ENCODE data around the gene EMILIN1. TPM values are rescaled to one million over a fixed set of nuclear protein-coding genes. Genes with fewer than 3 reads are reported as not detected.
"Not testable (repeated sequence)": the region's sequence is repeated elsewhere in the genome, so short reads cannot be mapped to it uniquely, and the experiment has no call there.

EMILIN1 gene
- total RNA-seq, 1 donor from 2014 or later, result 17.4 TPM

DNA sequence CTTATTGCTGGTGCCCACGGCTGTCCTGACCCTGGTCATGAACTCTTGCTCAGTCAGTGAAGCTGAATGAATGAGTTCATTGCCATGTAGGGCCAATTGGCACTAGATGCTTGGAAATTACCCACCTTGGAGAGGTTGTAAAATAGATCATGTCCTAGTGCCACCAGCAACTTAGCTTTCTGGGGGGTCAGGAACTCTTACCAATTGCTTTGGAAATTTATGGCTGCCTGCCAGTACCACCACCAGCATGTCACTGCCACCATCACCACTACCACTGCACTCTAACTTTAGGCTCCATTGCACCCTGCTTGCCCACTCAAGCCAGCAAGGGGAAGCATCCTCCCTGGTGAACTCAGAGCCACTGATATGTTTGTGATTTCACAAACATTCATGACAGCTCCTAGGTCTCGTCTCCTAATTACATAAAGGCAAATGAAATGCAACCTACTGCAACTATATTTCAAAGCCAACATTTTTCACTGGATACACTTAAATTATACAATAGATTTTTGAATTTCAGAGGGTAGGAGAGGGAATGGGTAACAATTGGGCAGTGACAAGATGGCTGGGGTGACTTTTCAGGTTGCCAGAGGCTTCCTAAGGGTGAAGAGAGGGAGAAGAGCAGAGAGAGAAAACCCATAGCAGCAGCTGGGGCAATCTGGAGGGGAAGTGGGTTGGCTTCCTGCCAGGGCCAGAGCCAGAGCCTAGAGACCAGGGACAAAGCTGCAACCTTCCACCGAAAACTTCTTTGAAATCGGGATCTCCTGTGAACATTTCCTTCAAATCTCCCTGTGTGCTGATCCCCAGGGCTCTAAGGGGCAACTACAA lies 3.5 kb upstream of the EMILIN1 start:
- no peak for ATAC-seq (ENCODE audit: poor library complexity)
- peak; percentile 81 for DNase-seq
- intact Hi-C loops (cut with DNase I), result no loop called here

GRCh38 chr2:27075566-27075871 lies 2.9 kb upstream of the EMILIN1 start:
- DNase-seq, result peak; percentile 11
- ATAC-seq (ENCODE audit: poor library complexity); intact Hi-C loops (cut with DNase I): not testable (repeated sequence)

DNA sequence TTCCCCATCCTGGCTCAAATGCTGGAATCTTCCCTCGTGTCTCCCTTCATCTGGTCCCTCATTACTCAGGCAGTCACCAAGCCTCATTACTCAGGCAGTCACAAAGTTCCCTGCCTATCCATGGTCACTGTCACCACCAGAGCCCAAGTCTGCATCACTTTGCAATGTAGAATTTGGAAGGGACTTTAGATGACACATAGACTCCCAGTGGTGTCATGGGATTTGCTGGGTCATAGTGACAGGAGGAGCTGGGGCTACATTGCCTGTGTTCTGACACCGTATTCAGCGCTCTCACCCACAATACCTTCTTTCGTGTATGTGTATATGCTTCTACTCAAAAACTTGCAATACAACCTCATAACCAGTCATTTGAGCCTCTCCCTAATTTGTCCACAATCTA lies 2.1 kb upstream of the EMILIN1 start:
- intact Hi-C loops (cut with DNase I), result no loop called here
- DNase-seq (no peak), ATAC-seq (ENCODE audit: poor library complexity) (no peak)

- DNase-seq, result peak; percentile 27
- intact Hi-C loops (cut with DNase I), result no loop called here
- ATAC-seq (ENCODE audit: poor library complexity), result no peak
Observed at GRCh38 chr2:27077231-27077630, 1.2 kb upstream of the EMILIN1 start.

DNA sequence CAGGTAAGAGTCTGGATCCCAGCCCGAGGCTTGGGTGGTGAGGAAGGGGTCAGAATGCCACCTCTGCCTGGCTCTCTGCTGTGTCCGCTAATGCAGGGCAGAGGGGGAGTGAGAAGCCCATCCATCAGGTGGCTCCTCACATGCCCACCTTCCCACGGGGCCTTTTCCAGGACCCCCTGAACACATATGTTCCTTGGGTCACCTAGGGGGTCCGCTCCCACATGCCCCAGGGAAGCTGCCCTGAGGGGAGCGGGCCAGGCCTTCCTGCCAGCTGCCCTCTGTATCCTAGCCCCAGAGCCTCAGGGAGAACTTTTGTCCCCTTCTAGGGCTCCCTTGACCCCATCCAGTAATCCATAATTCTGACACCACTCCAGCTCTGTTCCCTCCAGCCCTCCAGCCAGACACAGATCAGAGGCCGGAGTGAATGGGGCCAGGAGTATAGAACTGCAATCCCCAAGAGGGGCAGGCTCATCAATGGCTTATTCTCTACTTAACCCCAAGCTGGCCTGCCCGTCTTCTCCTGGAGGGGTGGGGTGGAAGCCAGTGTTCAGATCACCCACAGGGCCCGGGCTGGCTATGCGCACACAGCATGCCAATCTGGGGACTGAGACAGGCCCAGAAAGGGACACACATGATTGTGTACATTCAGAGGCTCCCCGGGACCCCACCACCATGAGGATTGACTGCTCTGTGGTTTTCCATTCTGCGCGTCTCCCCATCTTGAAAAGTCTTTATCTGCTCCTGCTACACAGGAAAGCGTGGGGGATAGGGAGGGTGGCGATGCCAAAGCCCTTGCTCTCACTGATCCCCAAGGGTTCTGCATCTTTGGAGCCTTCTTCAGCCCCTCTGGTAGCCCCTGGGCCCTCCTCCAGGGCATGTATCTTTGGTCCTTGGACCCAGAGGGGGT lies 1.1 kb downstream of the EMILIN1 start:
- ATAC-seq (ENCODE audit: poor library complexity) (no peak), DNase-seq (peak; percentile 36)
- intact Hi-C loops (cut with DNase I), result loop anchor here (10.0 kb wide), 1 partner anchor 45 kb away; the partner anchor contains the start of gene TMEM214

DNA sequence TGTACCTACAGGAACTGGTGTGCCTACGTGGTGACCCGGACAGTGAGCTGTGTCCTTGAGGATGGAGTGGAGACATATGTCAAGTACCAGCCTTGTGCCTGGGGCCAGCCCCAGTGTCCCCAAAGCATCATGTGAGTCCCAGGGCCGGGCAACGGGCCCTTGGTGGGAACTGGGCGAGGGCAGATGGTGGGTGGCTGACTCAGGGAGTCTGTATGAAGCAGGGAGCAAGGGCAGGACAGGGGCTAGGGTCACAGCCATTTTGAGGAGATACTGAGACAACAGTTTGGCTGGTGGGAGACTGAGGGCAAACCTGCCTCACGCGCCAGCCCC lies 1.7 kb downstream of the EMILIN1 start:
- peak; percentile 39 for DNase-seq
- no peak for ATAC-seq (ENCODE audit: poor library complexity)
- intact Hi-C loops (cut with DNase I), result loop anchor here (10.0 kb wide), 1 partner anchor 45 kb away; the partner anchor contains the start of gene TMEM214

- DNase-seq (peak; percentile 45), ATAC-seq (ENCODE audit: poor library complexity) (no peak)
- intact Hi-C loops (cut with DNase I), result loop anchor here (10.0 kb wide), 1 partner anchor 46 kb away; the partner anchor contains the start of gene TMEM214
Observed at GRCh38 chr2:27080603-27080936, 2.2 kb downstream of the EMILIN1 start.

DNA sequence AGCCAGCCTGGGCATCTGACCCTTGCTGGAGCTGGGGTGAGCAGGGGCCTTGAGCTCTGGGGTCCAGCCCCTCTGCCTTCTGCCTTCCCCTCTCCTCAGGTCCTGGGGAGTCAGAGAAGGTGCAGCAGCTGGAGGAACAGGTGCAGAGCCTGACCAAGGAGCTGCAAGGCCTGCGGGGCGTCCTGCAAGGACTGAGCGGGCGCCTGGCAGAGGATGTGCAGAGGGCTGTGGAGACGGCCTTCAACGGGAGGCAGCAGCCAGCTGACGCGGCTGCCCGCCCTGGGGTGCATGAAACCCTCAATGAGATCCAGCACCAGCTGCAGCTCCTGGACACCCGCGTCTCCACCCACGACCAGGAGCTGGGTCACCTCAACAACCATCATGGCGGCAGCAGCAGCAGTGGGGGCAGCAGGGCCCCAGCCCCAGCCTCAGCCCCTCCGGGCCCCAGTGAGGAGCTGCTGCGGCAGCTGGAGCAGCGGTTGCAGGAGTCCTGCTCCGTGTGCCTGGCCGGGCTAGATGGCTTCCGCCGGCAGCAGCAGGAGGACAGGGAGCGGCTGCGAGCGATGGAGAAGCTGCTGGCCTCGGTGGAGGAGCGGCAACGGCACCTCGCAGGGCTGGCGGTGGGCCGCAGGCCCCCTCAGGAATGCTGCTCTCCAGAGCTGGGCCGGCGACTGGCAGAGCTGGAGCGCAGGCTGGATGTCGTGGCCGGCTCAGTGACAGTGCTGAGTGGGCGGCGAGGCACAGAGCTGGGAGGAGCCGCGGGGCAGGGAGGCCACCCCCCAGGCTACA lies 3.8 kb downstream of the EMILIN1 start:
- DNase-seq, result peak; percentile 39
- ATAC-seq (ENCODE audit: poor library complexity), result no peak
- intact Hi-C loops (cut with DNase I), result loop anchor here (10.0 kb wide), 1 partner anchor 47 kb away; the partner anchor contains the start of gene TMEM214

DNA sequence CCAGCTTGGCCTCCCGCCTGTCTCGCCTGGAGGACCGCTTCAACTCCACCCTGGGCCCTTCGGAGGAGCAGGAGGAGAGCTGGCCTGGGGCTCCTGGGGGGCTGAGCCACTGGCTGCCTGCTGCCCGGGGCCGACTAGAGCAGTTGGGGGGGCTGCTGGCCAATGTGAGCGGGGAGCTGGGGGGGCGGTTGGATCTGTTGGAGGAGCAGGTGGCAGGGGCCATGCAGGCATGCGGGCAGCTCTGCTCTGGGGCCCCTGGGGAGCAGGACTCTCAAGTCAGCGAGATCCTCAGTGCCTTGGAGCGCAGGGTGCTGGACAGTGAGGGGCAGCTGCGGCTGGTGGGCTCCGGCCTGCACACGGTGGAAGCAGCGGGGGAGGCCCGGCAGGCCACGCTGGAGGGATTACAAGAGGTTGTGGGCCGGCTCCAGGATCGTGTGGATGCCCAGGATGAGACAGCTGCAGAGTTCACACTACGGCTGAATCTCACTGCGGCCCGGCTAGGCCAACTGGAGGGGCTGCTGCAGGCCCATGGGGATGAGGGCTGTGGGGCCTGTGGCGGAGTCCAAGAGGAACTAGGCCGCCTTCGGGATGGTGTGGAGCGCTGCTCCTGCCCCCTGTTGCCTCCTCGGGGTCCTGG lies 4.5 kb downstream of the EMILIN1 start:
- DNase-seq (peak; percentile 39), ATAC-seq (ENCODE audit: poor library complexity) (no peak)
- intact Hi-C loops (cut with DNase I), result loop anchor here (10.0 kb wide), 1 partner anchor 48 kb away; the partner anchor contains the start of gene TMEM214

DNA sequence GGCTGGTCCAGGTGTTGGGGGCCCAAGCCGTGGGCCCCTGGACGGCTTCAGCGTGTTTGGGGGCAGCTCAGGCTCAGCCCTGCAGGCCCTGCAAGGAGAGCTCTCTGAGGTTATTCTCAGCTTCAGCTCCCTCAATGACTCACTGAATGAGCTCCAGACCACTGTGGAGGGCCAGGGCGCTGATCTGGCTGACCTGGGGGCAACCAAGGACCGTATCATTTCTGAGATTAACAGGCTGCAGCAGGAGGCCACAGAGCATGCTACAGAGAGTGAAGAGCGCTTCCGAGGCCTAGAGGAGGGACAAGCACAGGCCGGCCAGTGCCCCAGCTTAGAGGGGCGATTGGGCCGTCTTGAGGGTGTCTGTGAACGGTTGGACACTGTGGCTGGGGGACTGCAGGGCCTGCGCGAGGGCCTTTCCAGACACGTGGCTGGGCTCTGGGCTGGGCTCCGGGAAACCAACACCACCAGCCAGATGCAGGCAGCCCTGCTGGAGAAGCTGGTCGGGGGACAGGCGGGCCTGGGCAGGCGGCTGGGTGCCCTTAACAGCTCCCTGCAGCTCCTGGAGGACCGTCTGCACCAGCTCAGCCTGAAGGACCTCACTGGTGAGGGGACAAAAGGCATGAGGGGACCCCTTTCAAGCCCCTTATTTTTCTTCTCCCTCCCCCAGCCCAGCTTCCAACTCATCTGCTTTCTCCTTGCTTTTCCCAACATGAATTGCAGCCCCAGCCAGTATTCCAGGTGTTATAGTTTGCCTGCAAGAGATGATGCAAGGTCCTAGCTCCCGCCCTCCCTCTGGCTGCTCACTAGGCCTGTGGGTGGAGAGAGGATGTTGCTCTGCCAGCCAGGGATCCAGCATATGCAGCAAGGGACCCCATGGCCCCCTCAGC lies 5.2 kb downstream of the EMILIN1 start:
- intact Hi-C loops (cut with DNase I), result loop anchor here (2.0 to 10.0 kb wide), 2 partner anchors 49 to 117 kb away; partner anchors contain the start of gene TMEM214
- ATAC-seq (ENCODE audit: poor library complexity) (no peak), DNase-seq (peak; percentile 28)

- intact Hi-C loops (cut with DNase I), result loop anchor here (2.0 to 10.0 kb wide), 2 partner anchors 50 to 118 kb away; partner anchors contain the start of gene TMEM214
- DNase-seq (no peak), ATAC-seq (ENCODE audit: poor library complexity) (no peak)
Observed at GRCh38 chr2:27084297-27085061, 6.1 kb downstream of the EMILIN1 start.

DNA sequence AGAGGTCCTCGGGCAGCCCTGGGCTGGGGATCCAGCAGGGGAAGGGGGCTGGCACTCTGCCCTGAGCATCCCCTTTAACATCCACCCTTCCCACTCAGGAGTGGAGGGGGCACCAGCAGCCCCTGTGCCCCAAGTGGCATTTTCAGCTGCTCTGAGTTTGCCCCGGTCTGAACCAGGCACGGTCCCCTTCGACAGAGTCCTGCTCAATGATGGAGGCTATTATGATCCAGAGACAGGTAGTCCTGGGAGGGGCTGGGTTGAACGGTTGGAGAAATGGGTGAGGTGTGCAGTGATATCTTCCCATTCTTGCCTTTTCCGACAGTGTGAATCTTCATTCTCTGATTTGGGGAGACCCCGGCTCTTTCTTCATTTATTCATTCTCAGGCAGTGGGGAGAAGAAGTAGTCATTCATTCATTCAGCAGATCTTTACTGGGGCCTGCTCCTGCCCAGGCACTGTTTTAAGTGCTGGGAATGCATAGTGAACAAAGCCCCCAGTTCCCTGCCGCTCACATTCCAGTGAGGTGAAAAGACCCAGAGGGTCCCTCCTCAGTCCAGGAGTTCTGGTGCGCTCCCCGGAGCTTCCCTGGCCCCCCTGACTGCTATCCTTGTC lies 6.8 kb downstream of the EMILIN1 start:
- intact Hi-C loops (cut with DNase I), result loop anchor here (2.0 to 10.0 kb wide), 2 partner anchors 50 to 118 kb away; partner anchors contain the start of gene TMEM214
- no peak for DNase-seq

DNA sequence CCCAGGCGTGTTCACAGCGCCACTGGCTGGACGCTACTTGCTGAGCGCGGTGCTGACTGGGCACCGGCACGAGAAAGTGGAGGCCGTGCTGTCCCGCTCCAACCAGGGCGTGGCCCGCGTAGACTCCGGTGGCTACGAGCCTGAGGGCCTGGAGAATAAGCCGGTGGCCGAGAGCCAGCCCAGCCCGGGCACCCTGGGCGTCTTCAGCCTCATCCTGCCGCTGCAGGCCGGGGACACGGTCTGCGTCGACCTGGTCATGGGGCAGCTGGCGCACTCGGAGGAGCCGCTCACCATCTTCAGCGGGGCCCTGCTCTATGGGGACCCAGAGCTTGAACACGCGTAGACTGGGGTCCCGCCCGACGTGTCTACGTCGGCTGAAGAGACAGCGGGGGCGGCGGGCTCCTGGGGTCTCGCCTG lies 7.3 kb downstream of the EMILIN1 start:
- intact Hi-C loops (cut with DNase I), result loop anchor here (2.0 to 10.0 kb wide), 2 partner anchors 51 to 119 kb away; partner anchors contain the start of gene TMEM214
- peak; percentile 69 for ATAC-seq (ENCODE audit: poor library complexity)
- DNase-seq, result peak; percentile 89

More for the DNA sequence above, 6.8 kb downstream of the EMILIN1 start:
- no peak for ATAC-seq (ENCODE audit: poor library complexity)

- DNase-seq (peak; percentile 98), ATAC-seq (ENCODE audit: poor library complexity) (peak; percentile 92)
- intact Hi-C loops (cut with DNase I), result loop anchor here (10.0 kb wide), 1 partner anchor 51 kb away; the partner anchor contains the start of gene TMEM214
Observed at GRCh38 chr2:27086090-27086723, 7.8 kb downstream of the EMILIN1 start.

All from Right ventricle myocardium superior (tissue), 1 donor.